ENCODE measurements around the gene MACROD2. TPM values are rescaled to one million over a fixed set of nuclear protein-coding genes. Genes with fewer than 3 reads are reported as not detected.
A peak's percentile ranks its signal among the peaks of the same experiment; 100 is the strongest.

The MACROD2 gene
- polyA plus RNA-seq, 4 donors = 1.00 to 4.8 (median 1.4) TPM

- H3K27me3 ChIP-seq (ENCODE audit: control insufficient read depth in 3 of 3, insufficient read depth in 3 of 3, low read length in 3 of 3) = no peaks in the 10 kb centered on the region
- H3K4me3 ChIP-seq (ENCODE audit: low read depth in 1 of 3, low read length in 3 of 3) = no peak overlapping the region
- no peak for FAIRE-seq
- no peak for DNase-seq
- no peak overlapping the region for H3K27ac ChIP-seq (ENCODE audit: low read depth in 1 of 3, low read length in 2 of 3)
- no peaks in the 10 kb centered on the region for H3K36me3 ChIP-seq (ENCODE audit: control insufficient read depth in 3 of 3, insufficient read depth in 2 of 3, low read depth in 1 of 3, low read length in 3 of 3)
- 60 to 91% (median 81%) methylated on average over 2 of the region's 2 CpGs for WGBS, 3 donors
- peaks cover 2 to 21% (median 12%) of the 10 kb centered on the region in 3 donors for H3K4me1 ChIP-seq (ENCODE audit: control insufficient read depth in 3 of 3, insufficient read depth in 2 of 3, low read depth in 1 of 3, low read length in 2 of 3)
- no peaks in the 10 kb centered on the region for H3K9me3 ChIP-seq (ENCODE audit: control insufficient read depth in 2 of 2, insufficient read depth in 1 of 2, low read depth in 1 of 2, low read length in 1 of 2)
These were observed 886.8 kb downstream of the MACROD2 start for GRCh38 chr20:14882157-14882556.

DNA sequence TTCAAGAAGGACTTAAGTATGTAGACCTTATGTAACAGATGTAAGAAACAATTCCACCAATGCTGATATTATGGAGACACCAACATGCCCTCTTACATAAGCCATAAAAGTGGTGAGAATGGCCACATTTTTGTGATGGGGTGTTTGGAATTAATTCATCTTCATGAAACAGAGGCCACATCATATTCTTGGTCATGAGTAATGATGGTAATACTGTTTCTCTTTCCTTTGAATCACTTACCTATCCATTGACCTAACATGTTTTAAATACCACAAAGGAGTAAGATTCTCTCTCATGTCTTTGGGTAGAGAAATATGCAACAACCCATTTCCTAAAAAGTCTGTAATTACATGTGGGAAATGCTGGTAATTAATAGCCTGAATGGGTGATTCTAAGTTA is 887.5 kb downstream of the MACROD2 start:
- no peak for FAIRE-seq
- Histone ChIP-seq H3K4me1 (ENCODE audit: control insufficient read depth in 3 of 3, insufficient read depth in 2 of 3, low read depth in 1 of 3, low read length in 2 of 3) (peaks cover 2 to 21% (median 12%) of the 10 kb centered on the region in 3 donors), H3K36me3 (ENCODE audit: control insufficient read depth in 3 of 3, insufficient read depth in 2 of 3, low read depth in 1 of 3, low read length in 3 of 3) (no peaks in the 10 kb centered on the region), H3K4me3 (ENCODE audit: low read depth in 1 of 3, low read length in 3 of 3) (no peak overlapping the region), H3K27me3 (ENCODE audit: control insufficient read depth in 3 of 3, insufficient read depth in 3 of 3, low read length in 3 of 3) (no peaks in the 10 kb centered on the region), H3K27ac (ENCODE audit: low read depth in 1 of 3, low read length in 2 of 3) (no peak overlapping the region), H3K9me3 (ENCODE audit: control insufficient read depth in 2 of 2, insufficient read depth in 1 of 2, low read depth in 1 of 2, low read length in 1 of 2) (no peaks in the 10 kb centered on the region)
- no peak for DNase-seq

- no peak for FAIRE-seq
- WGBS, 3 donors = 68 to 93% (median 71%) methylated on average over 1 of the region's 1 CpG
These were observed 888.0 kb downstream of the MACROD2 start for GRCh38 chr20:14883324-14883723.

GRCh38 chr20:14885661-14886060 is 890.3 kb downstream of the MACROD2 start:
- Histone ChIP-seq H3K27ac (ENCODE audit: low read depth in 1 of 3, low read length in 2 of 3) (no peak overlapping the region), H3K27me3 (ENCODE audit: control insufficient read depth in 3 of 3, insufficient read depth in 3 of 3, low read length in 3 of 3) (no peaks in the 10 kb centered on the region), H3K4me1 (ENCODE audit: control insufficient read depth in 3 of 3, insufficient read depth in 2 of 3, low read depth in 1 of 3, low read length in 2 of 3) (peaks cover 2 to 15% (median 9%) of the 10 kb centered on the region in 3 donors), H3K4me3 (ENCODE audit: low read depth in 1 of 3, low read length in 3 of 3) (no peak overlapping the region), H3K9me3 (ENCODE audit: control insufficient read depth in 2 of 2, insufficient read depth in 1 of 2, low read depth in 1 of 2, low read length in 1 of 2) (no peaks in the 10 kb centered on the region), H3K36me3 (ENCODE audit: control insufficient read depth in 3 of 3, insufficient read depth in 2 of 3, low read depth in 1 of 3, low read length in 3 of 3) (no peaks in the 10 kb centered on the region)
- DNase-seq = no peak
- FAIRE-seq = no peak
- 47 to 70% (median 66%) methylated on average over 1 of the region's 1 CpG for WGBS, 3 donors

More at GRCh38 chr20:14883324-14883723, 888.0 kb downstream of the MACROD2 start:
- no peak for DNase-seq
- Histone ChIP-seq H3K27me3 (ENCODE audit: control insufficient read depth in 3 of 3, insufficient read depth in 3 of 3, low read length in 3 of 3) (no peaks in the 10 kb centered on the region), H3K27ac (ENCODE audit: low read depth in 1 of 3, low read length in 2 of 3) (no peak overlapping the region), H3K4me3 (ENCODE audit: low read depth in 1 of 3, low read length in 3 of 3) (no peak overlapping the region), H3K36me3 (ENCODE audit: control insufficient read depth in 3 of 3, insufficient read depth in 2 of 3, low read depth in 1 of 3, low read length in 3 of 3) (no peaks in the 10 kb centered on the region), H3K4me1 (ENCODE audit: control insufficient read depth in 3 of 3, insufficient read depth in 2 of 3, low read depth in 1 of 3, low read length in 2 of 3) (peaks cover 2 to 21% (median 12%) of the 10 kb centered on the region in 3 donors), H3K9me3 (ENCODE audit: control insufficient read depth in 2 of 2, insufficient read depth in 1 of 2, low read depth in 1 of 2, low read length in 1 of 2) (no peaks in the 10 kb centered on the region)

DNA sequence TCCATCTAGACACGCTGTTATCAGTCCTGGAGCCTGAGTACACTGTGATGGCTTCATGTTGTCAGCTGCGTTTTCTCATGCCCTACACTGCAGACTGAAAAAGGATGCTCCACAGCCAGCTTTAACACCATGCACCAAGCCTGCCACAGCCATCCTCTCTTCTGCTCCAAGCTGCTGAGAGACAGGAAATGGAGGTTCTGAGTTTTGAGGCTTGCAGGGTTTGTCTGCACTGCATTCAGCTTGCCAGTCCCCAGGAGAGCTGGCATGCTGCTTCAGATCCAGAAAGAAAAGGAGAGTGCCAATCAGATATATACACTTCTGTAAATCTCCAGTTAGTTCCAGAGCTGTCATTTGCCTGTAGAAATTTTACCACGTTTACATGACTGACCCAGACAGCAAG is 892.8 kb downstream of the MACROD2 start:
- FAIRE-seq (no peak), DNase-seq (no peak)
- Histone ChIP-seq H3K27ac (ENCODE audit: low read depth in 1 of 3, low read length in 2 of 3) (no peak overlapping the region), H3K27me3 (ENCODE audit: control insufficient read depth in 3 of 3, insufficient read depth in 3 of 3, low read length in 3 of 3) (no peaks in the 10 kb centered on the region), H3K36me3 (ENCODE audit: control insufficient read depth in 3 of 3, insufficient read depth in 2 of 3, low read depth in 1 of 3, low read length in 3 of 3) (no peaks in the 10 kb centered on the region), H3K4me1 (ENCODE audit: control insufficient read depth in 3 of 3, insufficient read depth in 2 of 3, low read depth in 1 of 3, low read length in 2 of 3) (peaks cover 0 to 8% (median 2%) of the 10 kb centered on the region in 3 donors), H3K4me3 (ENCODE audit: low read depth in 1 of 3, low read length in 3 of 3) (no peak overlapping the region), H3K9me3 (ENCODE audit: control insufficient read depth in 2 of 2, insufficient read depth in 1 of 2, low read depth in 1 of 2, low read length in 1 of 2) (no peaks in the 10 kb centered on the region)
- 77 to 87% (median 78%) methylated on average over 3 of the region's 3 CpGs for WGBS, 3 donors

DNA sequence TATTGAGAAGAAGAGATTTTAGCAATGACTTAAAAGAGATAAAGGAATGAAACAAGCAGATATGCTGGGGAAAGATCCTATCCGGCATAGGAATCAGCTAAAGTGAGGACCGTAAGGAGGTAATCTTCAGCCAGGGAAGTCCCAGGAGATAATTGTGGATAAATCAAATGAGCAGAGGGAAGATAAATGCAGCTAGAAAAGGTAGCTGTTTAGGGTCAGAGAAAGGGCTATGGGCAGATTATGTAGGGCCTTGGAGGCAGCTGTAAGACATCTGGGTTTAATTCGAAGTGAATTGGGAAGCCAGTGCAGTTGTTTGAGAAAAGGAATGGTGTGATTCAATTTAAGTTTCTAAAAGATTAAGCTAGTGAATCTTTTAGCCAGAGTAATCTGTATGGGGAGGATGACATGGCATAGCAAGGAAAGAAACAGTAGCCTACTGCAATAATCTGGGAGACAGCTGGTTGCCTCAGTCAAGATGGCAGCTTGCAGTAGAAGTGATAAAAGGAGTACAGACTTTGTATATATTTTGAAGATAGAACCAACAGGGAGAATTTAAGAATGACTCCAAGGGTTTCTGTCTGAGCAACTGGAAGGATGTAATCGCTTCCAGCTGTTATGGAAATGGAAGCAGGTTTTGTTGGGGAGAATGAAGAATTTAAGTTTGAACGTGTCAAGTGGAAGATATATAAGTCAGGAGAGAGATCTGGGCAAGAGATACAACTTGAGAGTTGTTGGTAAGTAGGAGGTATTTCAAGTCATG is 894.4 kb downstream of the MACROD2 start:
- WGBS, 3 donors = 84 to 95% (median 84%) methylated on average over 5 of the region's 5 CpGs

GRCh38 chr20:14890713-14891112 is 895.4 kb downstream of the MACROD2 start:
- Histone ChIP-seq H3K4me3 (ENCODE audit: low read depth in 1 of 3, low read length in 3 of 3) (no peak overlapping the region), H3K27ac (ENCODE audit: low read depth in 1 of 3, low read length in 2 of 3) (no peak overlapping the region), H3K27me3 (ENCODE audit: control insufficient read depth in 3 of 3, insufficient read depth in 3 of 3, low read length in 3 of 3) (no peaks in the 10 kb centered on the region), H3K4me1 (ENCODE audit: control insufficient read depth in 3 of 3, insufficient read depth in 2 of 3, low read depth in 1 of 3, low read length in 2 of 3) (peaks cover 0 to 1% (median 0%) of the 10 kb centered on the region in 3 donors), H3K36me3 (ENCODE audit: control insufficient read depth in 3 of 3, insufficient read depth in 2 of 3, low read depth in 1 of 3, low read length in 3 of 3) (no peaks in the 10 kb centered on the region), H3K9me3 (ENCODE audit: control insufficient read depth in 2 of 2, insufficient read depth in 1 of 2, low read depth in 1 of 2, low read length in 1 of 2) (no peaks in the 10 kb centered on the region)
- DNase-seq (no peak), FAIRE-seq (no peak)

More for the DNA sequence above, 894.4 kb downstream of the MACROD2 start:
- DNase-seq = no peak
- Histone ChIP-seq H3K4me3 (ENCODE audit: low read depth in 1 of 3, low read length in 3 of 3) (no peak overlapping the region), H3K36me3 (ENCODE audit: control insufficient read depth in 3 of 3, insufficient read depth in 2 of 3, low read depth in 1 of 3, low read length in 3 of 3) (no peaks in the 10 kb centered on the region), H3K9me3 (ENCODE audit: control insufficient read depth in 2 of 2, insufficient read depth in 1 of 2, low read depth in 1 of 2, low read length in 1 of 2) (no peaks in the 10 kb centered on the region), H3K4me1 (ENCODE audit: control insufficient read depth in 3 of 3, insufficient read depth in 2 of 3, low read depth in 1 of 3, low read length in 2 of 3) (peaks cover 0 to 3% (median 2%) of the 10 kb centered on the region in 3 donors), H3K27me3 (ENCODE audit: control insufficient read depth in 3 of 3, insufficient read depth in 3 of 3, low read length in 3 of 3) (no peaks in the 10 kb centered on the region), H3K27ac (ENCODE audit: low read depth in 1 of 3, low read length in 2 of 3) (no peak overlapping the region)
- FAIRE-seq = no peak

- Histone ChIP-seq H3K9me3 (ENCODE audit: control insufficient read depth in 2 of 2, insufficient read depth in 1 of 2, low read depth in 1 of 2, low read length in 1 of 2) (no peaks in the 10 kb centered on the region), H3K27ac (ENCODE audit: low read depth in 1 of 3, low read length in 2 of 3) (no peak overlapping the region), H3K27me3 (ENCODE audit: control insufficient read depth in 3 of 3, insufficient read depth in 3 of 3, low read length in 3 of 3) (no peaks in the 10 kb centered on the region), H3K36me3 (ENCODE audit: control insufficient read depth in 3 of 3, insufficient read depth in 2 of 3, low read depth in 1 of 3, low read length in 3 of 3) (no peaks in the 10 kb centered on the region), H3K4me1 (ENCODE audit: control insufficient read depth in 3 of 3, insufficient read depth in 2 of 3, low read depth in 1 of 3, low read length in 2 of 3) (no peaks in the 10 kb centered on the region), H3K4me3 (ENCODE audit: low read depth in 1 of 3, low read length in 3 of 3) (no peak overlapping the region)
- WGBS, 3 donors = 62 to 81% (median 80%) methylated on average over 4 of the region's 4 CpGs
- DNase-seq (peak in 1 of 2 donors; percentile 45), FAIRE-seq (no peak)
These were observed 897.5 kb downstream of the MACROD2 start for GRCh38 chr20:14892782-14893181.

- Histone ChIP-seq H3K27me3 (ENCODE audit: control insufficient read depth in 3 of 3, insufficient read depth in 3 of 3, low read length in 3 of 3) (no peaks in the 10 kb centered on the region), H3K27ac (ENCODE audit: low read depth in 1 of 3, low read length in 2 of 3) (no peak overlapping the region), H3K4me1 (ENCODE audit: control insufficient read depth in 3 of 3, insufficient read depth in 2 of 3, low read depth in 1 of 3, low read length in 2 of 3) (no peaks in the 10 kb centered on the region), H3K36me3 (ENCODE audit: control insufficient read depth in 3 of 3, insufficient read depth in 2 of 3, low read depth in 1 of 3, low read length in 3 of 3) (no peaks in the 10 kb centered on the region), H3K4me3 (ENCODE audit: low read depth in 1 of 3, low read length in 3 of 3) (no peak overlapping the region), H3K9me3 (ENCODE audit: control insufficient read depth in 2 of 2, insufficient read depth in 1 of 2, low read depth in 1 of 2, low read length in 1 of 2) (no peaks in the 10 kb centered on the region)
- no peak for FAIRE-seq
- DNase-seq = peak in 1 of 2 donors; percentile 37
These were observed 901.3 kb downstream of the MACROD2 start for GRCh38 chr20:14896569-14896968.
